GM19328 (cell line): ENCODE results near the gene UROC1.

Experiments used
- ATAC-seq: cut with Tn5 transposase; IDR thresholded peaks from one replicate; pipeline ENCODE4 v1.9.1; 2021; ENCODE audit warnings: mild to moderate bottlenecking, moderate library complexity; ENCODE audit not compliant: unreplicated experiment

UROC1 gene

GRCh38 chr3:126517986-126518778 lies 609 bp upstream of the UROC1 start:
- no peak for ATAC-seq

DNA sequence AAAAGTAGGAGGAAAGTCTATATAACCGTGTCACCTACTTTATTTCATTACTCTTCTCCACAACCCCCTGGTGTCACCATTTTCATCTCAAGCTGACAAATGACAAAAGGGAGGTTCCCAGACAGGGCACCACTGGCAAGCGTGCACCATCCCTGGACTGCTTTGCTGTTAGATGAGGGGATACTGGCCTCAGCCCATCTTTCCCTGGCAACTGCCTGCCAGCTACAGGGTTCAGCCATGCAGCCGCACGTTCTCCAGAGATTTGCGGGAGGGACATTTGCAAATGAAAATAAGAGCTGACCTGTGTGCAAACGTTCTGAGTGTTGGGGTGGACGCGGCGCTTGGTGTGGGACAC lies 660 bp downstream of the UROC1 start:
- no peak for ATAC-seq

DNA sequence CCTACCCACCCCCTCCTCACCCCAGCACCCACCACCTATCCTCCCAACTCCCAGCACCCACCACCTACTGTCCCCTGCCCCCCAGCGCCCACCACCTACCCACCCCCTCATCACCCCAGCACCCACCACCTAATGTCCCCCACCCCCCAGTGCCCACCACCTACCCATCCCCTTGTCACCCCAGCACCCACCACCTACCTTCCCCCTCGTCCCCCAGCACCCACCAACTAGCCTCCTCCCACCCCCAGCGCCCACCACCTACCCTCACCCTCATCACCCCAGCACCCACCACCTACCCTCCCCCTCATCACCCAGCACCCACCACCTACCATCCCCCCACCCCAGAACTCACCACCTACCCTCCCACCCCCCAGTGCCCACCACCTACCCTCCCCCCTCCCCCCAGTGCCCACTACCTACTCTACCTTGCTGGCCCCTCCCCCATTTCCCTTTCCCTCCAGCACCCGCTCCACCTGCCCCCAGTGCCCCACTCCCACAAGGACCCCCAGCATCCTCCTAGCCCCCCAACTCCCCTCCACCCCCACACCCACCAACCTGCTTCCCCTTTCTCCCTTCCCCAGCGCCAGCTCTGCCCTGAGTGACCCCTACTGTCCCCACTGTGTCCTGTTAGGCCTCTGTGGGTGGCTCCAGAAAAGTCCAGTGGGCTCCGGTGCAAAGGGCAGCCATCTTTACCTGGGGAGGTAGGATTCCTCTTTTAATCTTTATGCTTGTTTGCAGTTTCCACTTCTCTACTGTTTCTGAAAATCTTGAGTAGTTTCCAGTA lies 1.2 kb downstream of the UROC1 start:
- ATAC-seq = no peak

- ATAC-seq = no peak
These were observed 2.4 kb downstream of the UROC1 start for GRCh38 chr3:126515066-126515706.

DNA sequence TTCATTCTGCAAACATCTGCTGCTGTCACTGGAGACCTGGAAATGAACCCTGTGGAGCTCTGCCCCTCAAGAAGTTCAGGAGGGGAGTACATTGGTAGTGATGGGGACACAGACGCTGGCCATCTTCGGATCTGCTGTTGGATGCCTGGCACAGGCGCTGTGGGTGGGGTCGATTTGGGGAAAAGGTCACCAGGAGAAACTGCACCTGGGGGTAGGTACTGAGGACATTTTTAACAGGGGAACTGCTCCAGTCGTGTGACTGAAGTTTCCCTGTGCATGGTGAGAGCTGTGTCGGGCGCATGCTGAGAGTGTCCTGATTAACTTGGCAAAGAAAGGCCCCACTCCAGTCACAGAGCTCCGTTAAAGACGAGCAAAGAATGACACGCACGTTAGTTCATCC lies 3.4 kb downstream of the UROC1 start:
- ATAC-seq = no peak

- ATAC-seq = no peak
These were observed 4.5 kb downstream of the UROC1 start for GRCh38 chr3:126512916-126513650.

DNA sequence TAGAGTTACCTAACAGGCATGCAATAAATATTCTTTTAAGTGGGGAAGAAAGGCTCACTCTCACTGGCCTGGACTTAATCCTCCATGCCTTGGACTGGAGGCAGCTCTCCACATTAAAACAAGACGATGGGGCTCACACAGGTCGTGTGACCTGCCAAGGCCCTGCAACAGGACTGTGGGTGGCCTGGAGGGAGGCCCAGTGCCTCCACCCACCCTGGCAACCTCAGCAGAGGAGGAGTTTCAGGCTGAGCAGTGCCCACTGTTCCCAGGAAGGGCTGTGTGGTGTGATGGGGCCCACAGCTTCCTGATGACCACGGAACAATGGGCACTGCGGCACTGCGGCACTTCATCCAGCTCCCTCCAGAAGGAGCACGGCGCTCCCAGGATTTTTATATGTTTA lies 5.5 kb downstream of the UROC1 start:
- no peak for ATAC-seq

- no peak for ATAC-seq
These were observed 6.3 kb downstream of the UROC1 start for GRCh38 chr3:126511291-126511690.

- no peak for ATAC-seq
These were observed 7.2 kb downstream of the UROC1 start for GRCh38 chr3:126510308-126510910.

DNA sequence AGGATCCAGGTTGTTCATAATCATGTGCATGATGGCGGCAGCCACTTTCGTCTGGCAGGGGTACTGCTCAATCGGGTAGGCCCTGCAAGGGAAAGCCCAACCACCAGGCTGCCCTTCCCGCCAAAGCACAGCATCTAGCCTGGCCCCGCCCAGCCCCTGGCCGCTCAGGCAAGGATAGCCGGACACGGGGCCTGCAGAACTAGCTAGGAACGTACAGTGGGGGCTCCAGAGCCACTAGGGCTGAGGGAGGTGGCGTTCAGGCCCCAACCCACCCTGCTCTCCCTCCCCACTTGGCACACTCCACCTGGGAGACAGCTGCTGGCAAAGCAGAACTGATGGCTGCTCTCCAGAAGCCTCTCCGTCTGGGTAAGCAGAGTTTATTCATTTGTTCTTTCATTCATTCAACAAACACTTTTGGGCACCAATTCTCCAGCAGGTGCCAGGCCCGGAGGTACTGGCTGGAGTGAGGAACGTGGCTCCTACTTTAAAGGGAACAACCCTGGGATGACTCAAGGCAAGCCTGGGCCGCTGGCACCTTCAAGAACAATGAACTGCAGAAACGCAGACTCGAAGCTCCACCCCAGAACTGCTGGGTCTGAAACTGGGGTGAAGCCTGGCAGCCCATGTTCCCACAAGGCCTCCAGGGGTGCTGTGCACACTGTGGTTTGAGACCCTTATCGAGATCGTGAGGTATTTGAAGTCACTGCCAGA lies 7.8 kb downstream of the UROC1 start:
- no peak for ATAC-seq

DNA sequence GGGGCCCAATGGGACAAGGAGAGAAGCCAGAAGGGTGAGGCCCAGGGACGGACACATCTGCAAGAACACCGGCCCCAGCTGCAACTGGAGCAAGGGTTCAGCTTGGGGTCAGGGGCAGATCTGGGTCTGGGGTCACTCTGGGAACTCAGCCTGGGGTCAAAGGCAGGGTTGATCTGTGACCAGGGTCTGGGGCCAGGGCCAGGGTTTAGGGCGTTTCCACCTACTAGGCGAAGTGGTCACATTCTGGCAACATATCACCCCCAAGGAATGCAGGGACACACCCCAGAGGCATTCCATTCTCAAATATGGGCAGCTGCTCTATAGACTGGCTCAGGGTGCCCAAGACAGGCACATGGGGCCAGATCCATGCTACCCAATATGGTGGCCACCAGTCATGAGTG lies 9.0 kb downstream of the UROC1 start:
- ATAC-seq = no peak

DNA sequence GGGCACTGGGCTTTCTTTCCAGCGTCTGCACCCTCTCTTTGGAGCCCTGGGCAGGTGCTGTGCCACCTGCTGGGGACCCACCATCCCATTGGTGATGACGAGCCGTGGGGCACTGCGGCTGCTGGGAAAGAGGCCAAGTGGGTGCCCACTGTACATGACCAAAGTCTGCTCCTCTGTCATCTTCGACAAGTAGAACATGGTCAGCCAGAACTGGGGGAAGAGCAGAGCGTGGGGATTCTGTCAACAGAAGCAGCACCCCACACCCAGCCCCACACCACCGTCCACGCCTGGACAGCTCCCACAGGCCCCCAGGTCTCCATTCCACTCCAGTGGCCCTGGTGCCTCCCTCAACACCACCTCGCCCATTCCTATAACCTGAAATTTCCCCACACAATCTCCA lies 9.7 kb downstream of the UROC1 start:
- no peak for ATAC-seq

DNA sequence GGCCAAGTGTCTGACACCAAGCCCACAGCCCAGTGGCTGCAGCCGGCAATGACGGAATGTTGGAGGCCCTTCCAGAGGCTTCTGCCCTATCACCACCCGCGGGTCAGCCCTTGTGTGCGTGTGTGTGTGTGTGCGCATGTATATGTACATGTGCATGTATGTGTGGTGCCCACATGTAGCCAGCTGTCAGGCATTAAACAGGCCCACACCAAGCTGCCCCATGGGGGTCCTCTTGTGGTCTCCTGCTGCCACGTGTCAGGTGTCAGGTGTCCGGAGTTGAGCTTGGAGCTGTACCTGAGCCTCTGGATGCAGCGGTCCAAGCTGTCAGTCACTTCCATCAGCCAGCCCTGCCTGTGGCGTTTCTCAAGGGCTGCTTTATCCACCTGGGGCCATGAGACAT lies 13.9 kb downstream of the UROC1 start:
- no peak for ATAC-seq

- no peak for ATAC-seq
These were observed 14.9 kb downstream of the UROC1 start for GRCh38 chr3:126502656-126503055.

DNA sequence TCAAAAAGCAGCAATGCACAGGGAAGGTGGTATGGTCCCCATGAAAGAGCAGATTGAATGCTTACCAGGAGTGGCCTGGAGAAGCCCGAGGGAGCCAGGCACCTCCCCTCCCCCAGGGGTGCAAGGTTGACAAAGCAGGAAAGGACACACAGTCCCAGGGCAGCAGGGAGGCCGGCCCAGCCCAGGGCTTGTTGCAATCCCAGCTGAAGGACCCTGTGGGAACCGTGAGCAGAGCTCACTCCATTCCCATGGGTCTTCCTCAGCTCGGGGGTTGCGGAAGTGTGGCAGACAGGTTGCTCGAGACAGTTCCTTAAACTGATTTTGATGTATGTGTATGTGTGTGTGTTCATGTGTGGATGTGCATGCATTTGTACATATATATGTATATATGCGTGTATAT lies 15.8 kb downstream of the UROC1 start:
- no peak for ATAC-seq

GRCh38 chr3:126501054-126501453 lies 16.5 kb downstream of the UROC1 start:
- no peak for ATAC-seq

DNA sequence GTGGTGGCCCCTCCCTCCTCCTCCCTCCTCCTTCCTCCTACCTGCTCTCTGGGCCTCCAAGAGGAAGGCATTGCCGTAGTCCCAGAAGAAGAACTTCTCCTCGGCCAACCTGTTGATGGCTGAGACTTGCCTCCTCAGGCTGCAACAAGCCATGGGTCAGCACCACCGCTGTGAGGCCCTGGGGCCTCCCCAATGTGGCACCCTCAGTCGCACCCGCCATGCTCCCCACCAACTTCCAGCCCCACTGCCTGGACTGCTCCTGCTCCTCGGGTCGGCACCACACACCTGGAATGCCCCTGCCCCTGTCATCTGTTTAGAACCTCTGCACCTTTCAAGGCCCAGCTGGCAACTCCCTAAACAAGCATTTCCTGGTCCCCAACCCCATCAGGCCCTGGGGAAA lies 17.6 kb downstream of the UROC1 start:
- ATAC-seq = no peak

DNA sequence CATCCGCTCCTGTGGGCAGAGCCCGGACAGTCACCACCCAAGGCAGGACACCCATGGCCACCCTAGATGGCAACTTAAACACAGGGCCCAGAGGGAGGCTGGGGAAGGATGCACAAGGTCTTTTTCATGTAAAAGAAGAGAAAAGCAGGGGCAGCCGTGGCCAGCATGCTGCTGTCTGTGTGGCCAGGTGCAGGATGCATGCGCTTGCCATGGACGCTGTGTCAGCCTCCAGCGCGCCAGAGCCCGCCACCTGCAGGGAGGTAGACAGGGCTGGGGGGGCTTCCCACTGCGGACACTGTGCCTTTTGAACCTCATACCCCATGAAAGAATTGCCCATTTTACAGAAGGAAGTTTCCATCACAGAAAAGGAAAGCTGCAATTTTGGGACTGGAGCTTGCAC lies 18.2 kb downstream of the UROC1 start:
- no peak for ATAC-seq

DNA sequence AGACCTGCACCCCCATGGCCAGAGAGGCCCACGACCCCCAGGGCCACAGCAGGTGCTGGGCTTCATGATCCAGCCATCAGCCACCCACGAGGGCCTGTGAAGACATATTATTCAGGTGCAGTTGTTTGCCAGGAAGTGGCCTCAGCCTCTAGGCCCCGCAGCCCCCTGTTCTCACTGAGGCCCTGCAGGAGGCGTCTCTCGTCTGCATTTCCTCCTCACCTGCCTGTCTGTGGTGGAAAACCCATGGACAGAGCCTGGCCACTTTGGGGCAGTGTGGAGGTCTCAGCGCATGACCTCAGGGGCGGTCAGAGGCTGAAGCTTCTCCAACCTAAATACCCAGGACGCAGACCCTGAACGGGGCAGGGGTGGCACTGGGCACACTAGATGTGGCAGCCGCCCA lies 18.6 kb downstream of the UROC1 start:
- no peak for ATAC-seq

DNA sequence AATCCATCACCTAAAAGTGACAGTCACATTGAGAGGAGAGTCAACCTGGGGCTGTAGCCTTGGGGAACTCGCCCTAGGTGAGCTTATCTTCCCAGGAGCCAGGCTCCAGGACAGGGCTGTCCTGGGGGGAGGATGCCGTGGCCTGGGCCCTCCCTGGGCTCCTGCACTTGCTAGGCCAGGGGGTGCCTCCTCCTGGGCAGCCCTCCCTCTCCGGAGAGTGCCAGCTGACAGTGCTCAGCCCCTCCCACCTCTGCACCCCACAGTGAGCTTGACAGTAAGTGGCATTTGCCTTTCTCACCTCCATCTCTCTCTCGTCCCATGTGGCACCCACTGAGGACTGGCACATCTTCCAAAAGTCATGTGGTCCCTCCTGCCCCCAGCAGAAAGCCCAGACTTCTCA lies 19.1 kb downstream of the UROC1 start:
- ATAC-seq = no peak
